ENCODE data around the gene ADAMTS16.

The ADAMTS16 gene

DNA sequence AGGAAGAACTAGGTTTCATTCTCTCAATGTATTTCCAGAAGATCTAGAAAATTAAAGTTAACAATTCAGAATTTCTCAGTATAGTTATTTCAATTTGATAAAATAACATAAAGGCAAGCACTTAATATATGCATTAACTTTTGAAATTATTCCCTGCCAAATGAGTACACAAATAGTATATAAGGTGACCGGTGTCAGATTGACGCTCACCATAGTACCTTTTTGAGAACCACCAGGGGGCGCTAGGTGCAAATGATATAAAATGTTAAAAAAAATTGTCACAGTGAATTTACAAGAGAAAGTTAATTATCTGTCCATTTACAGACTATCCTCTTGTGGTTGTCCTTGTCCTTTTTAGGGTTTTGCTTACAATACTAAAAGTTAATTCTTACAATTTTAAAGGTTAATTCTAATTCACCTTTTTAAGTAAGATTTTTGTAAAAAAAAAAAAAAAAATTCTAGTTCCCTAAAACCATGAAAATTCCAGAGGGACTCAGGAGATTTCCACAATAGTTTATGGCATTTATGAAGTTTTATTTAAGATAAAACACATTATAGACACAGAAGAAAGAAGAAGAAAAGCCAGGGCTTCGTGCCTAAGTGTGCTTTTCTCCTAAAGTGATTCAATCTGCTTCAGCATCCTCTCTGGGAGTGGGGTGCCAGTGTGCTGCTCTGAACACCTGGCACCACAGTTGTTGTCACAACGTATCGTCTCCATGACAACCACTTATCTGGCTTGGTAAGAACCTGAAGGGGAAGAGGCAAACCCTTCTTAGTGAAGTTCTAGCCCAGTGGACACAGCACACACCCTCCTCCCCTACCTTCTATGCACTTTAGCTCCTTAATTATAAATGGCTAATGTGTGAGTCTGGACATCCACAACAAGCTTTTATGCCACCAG lies 1.7 kb downstream of the ADAMTS16 start:
- intact Hi-C loops (cut with DNase I) = loop anchor here (1.0 to 2.0 kb wide), 2 partner anchors 253 to 277 kb away; no protein-coding TSS in a partner anchor

GRCh38 chr5:5144441-5144840 lies 4.3 kb downstream of the ADAMTS16 start:
- intact Hi-C loops (cut with DNase I) = no loop called here
- no peak for DNase-seq

More for the DNA sequence above, 1.7 kb downstream of the ADAMTS16 start:
- peak in 5 of 10 donors; percentile 22 to 59 (median 42) for DNase-seq

DNA sequence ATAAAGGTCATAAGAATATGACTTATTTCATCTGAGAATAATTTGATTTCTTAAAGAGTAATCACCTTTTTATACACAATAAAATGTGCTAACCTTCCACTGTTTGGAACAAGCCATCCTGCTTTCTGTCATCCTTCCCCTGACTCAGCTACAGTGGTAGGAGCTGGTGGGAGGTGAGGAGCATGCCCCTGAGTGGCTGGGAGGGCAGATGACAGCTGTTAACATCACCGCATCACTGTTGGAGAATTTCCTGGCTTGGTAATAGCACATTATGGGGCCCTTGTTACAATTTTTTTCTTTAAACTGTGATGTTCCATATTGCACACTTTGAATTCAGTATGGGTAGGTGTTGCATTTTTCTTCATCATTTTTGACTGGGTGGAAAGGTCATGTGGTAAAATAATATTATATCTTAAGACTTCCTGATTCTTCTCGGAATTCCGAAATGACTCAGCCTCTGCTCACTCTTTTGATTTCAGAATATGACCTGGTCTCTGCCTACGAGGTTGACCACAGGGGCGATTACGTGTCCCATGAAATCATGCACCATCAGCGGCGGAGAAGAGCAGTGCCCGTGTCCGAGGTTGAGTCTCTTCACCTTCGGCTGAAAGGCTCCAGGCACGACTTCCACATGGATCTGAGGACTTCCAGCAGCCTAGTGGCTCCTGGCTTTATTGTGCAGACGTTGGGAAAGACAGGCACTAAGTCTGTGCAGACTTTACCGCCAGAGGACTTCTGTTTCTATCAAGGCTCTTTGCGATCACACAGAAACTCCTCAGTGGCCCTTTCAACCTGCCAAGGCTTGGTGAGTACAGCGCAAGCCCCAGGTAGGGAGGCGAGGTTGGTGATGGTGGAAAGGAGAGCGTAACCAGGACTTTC lies 5.8 kb downstream of the ADAMTS16 start:
- no peak for DNase-seq
- intact Hi-C loops (cut with DNase I) = no loop called here

DNA sequence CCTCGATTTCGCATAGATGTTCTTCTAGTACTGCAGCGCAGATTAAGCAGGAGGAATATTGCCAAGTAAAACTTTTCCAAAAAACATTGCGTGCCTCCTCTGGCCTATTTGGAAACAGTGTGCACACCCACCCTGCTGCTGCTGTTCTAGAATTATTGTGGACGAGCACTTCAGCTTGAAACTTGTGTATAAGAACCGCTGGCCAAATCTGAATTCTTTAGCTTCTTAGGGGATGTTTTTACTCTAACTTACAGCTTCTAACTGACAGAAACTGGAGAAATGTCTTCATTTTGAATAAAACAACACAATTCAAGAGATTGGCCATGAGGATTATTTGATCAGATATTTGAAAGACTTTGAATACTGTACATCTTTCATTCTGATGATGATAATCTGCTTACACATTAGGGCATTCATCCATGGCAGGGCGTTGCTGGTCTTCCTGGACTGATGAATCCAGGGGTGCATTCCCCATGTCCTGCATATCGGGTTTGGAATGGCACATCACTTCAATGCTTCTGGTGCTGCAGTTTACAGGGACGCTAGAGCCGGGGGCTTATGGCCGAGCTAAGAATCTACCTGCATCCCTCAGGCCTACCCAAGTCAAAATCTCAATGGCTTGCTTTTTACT lies 6.5 kb downstream of the ADAMTS16 start:
- no peak for DNase-seq
- intact Hi-C loops (cut with DNase I) = no loop called here

GRCh38 chr5:5149154-5149553 lies 9.0 kb downstream of the ADAMTS16 start:
- no peak for DNase-seq
- intact Hi-C loops (cut with DNase I) = no loop called here

DNA sequence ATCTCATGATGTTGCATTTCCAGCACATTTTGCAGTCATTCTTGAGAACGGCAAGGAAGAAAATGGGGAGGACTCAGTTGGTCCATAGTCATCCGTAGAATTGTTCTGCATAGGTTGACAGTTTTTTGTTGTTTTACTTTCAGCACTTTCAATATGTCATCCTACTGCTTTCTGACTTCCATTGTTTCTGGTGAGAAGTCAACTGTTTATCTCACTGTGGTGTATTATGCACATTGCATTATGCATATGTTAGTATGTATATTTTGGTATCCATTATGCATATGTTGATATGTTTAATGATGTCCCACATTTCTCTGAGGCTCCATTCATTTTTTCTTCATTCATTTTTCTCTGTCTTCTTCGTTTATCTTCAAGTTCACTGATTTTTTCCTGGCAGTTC lies 10.5 kb downstream of the ADAMTS16 start:
- DNase-seq = no peak
- intact Hi-C loops (cut with DNase I) = no loop called here

GRCh38 chr5:5154733-5155132 lies 14.6 kb downstream of the ADAMTS16 start:
- no peak for DNase-seq
- intact Hi-C loops (cut with DNase I) = no loop called here

- intact Hi-C loops (cut with DNase I) = no loop called here
- DNase-seq = no peak
Measured at GRCh38 chr5:5155617-5156016, 15.5 kb downstream of the ADAMTS16 start.

GRCh38 chr5:5156471-5157082 lies 16.4 kb downstream of the ADAMTS16 start:
- intact Hi-C loops (cut with DNase I) = no loop called here
- DNase-seq = no peak

GRCh38 chr5:5158472-5158895 lies 18.4 kb downstream of the ADAMTS16 start:
- no peak for DNase-seq
- intact Hi-C loops (cut with DNase I) = no loop called here

- no peak for DNase-seq
- intact Hi-C loops (cut with DNase I) = no loop called here
Measured at GRCh38 chr5:5159282-5160103, 19.4 kb downstream of the ADAMTS16 start.

GRCh38 chr5:5164163-5164562 lies 24.0 kb downstream of the ADAMTS16 start:
- intact Hi-C loops (cut with DNase I) = no loop called here
- DNase-seq = no peak

GRCh38 chr5:5165541-5166002 lies 25.4 kb downstream of the ADAMTS16 start:
- peak in 2 of 10 donors; percentile 63 to 81 for DNase-seq
- intact Hi-C loops (cut with DNase I) = no loop called here

DNA sequence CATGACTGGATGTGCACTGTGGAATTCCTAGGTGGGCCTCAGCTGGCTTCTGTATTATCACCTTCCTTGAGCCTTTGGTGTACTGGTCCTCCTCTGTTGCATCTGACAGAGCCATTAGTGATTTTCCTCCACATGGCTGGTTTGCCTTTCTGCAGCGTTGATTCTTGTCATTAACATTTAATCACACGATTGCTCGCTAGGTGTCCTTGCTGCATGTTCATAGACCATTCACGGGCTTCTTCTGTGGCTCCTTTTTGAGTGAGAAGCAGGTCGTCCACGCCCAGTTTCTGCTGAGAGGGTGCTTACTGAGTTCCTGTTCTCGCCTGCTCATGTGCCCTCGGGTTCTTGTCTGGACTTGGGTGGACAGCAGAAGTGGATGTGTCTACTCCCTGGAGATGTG lies 29.3 kb downstream of the ADAMTS16 start:
- no peak for DNase-seq
- intact Hi-C loops (cut with DNase I) = no loop called here

GRCh38 chr5:5178136-5178535 lies 38.0 kb downstream of the ADAMTS16 start:
- DNase-seq = no peak
- intact Hi-C loops (cut with DNase I) = no loop called here

DNA sequence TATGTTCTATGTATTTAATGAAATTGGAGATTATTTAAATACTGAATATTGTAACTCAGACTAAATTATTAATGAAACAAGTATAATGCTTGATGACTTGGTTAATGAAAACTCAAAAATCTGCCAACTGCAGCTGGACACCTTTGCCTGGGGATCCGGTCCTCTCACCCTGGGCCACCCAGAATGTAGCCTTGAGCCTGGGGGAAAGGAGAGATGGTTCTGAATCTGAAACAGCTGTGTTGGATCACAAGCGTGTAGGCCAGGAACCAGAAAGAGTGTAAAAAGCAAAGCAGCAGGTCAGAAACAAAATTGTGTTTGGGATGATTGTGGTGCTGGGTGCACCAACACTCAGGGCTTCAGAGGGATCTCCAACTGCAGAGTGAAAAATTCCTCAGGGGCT lies 38.5 kb downstream of the ADAMTS16 start:
- intact Hi-C loops (cut with DNase I) = no loop called here
- DNase-seq = no peak

- intact Hi-C loops (cut with DNase I) = no loop called here
- DNase-seq = no peak
Measured at GRCh38 chr5:5179079-5179478, 38.9 kb downstream of the ADAMTS16 start.

- intact Hi-C loops (cut with DNase I) = no loop called here
- DNase-seq = no peak
Measured at GRCh38 chr5:5179597-5179996, 39.5 kb downstream of the ADAMTS16 start.

- DNase-seq = no peak
- intact Hi-C loops (cut with DNase I) = no loop called here
Measured at GRCh38 chr5:5181650-5182324, 41.7 kb downstream of the ADAMTS16 start.

All from posterior cingulate gyrus (tissue), 11 donors.